A549 treated with dexamethasone at 1 μM for 4 hours (cell line): ENCODE data around the gene CIB2. TPM values are rescaled to one million over a fixed set of nuclear protein-coding genes. Genes with fewer than 3 reads are reported as not detected.

Experiments
- total RNA-seq: library from RNA; stranded (reverse); fragments of 200-300 nt; extraction: Qiagen RNA extraction; gene quantifications from 5 replicates; pipeline ENCODE4 v1.2.3, GENCODE V29; 2022

CIB2 gene
- total RNA-seq: 27.4 to 28.1 TPM (median 27.9 TPM) in 5 replicates

GRCh38 chr15:78131295-78132061 lies at the start of gene CIB2:
CIB2 (minus strand) TSS chr15:78131445; CDS start chr15:78131215, 230 bp downstream.

GRCh38 chr15:78149068-78149804 lies 18.0 kb upstream of the CIB2 start, which contains the start of gene IDH3A:
IDH3A (plus strand) TSS chr15:78149362; CDS start chr15:78149404, 42 bp downstream.

GRCh38 chr15:78092261-78093041 lies 38.8 kb downstream of the CIB2 start, which contains the start of gene SH2D7:
SH2D7 (plus strand) TSS chr15:78092561; CDS start chr15:78092585, 24 bp downstream.

GRCh38 chr15:78077053-78077870 lies 54.0 kb downstream of the CIB2 start, which contains the start of gene TBC1D2B:
TBC1D2B (minus strand) TSS chr15:78077711; CDS start chr15:78077652, 59 bp downstream.

Other genes starting within 250 kb of the CIB2 start
- gene TBC1D2B, start 53.7 kb downstream of the CIB2 start, total RNA-seq: 11.7 to 18.0 TPM (median 16.7 TPM) in 5 replicates
- gene SH2D7, start 38.9 kb downstream of the CIB2 start, total RNA-seq: not detected in 5 replicates
- gene IDH3A, start 17.9 kb upstream of the CIB2 start, total RNA-seq: 78.0 to 89.7 TPM (median 78.5 TPM) in 5 replicates
- gene ACSBG1, start 103.1 kb upstream of the CIB2 start, total RNA-seq: 0.06 to 0.81 TPM (median 0.30 TPM) in 5 replicates
- gene DNAJA4, start 133.1 kb upstream of the CIB2 start, total RNA-seq: 0.02 to 0.09 TPM (median 0.07 TPM) in 3 of 5 replicates, not detected in the others
- 83.2 to 115 TPM (median 85.4 TPM) in 5 replicates for gene SKIC8, start 168.2 kb upstream of the CIB2 start, total RNA-seq
- gene CRABP1, start 208.9 kb upstream of the CIB2 start, total RNA-seq: 1.3 to 2.2 TPM (median 1.6 TPM) in 5 replicates